Stimulated activated naive CD8-positive, alpha-beta T cell treated with anti-CD3 and anti-CD28 coated beads, Interleukin-15, Interleukin-2, amounts not matched to agents 100 ng/mL and 50 ng/mL, for 24 hours (primary cell): ENCODE measurements around the gene ZCCHC4.

ENCODE experiments used
- H3K27ac Mint-ChIP-seq: one replicate; pipeline ENCODE4 v1.8.0; 2021; ENCODE audit warnings: mild to moderate bottlenecking, mixed read lengths
- H3K27me3 Mint-ChIP-seq: one replicate; pipeline ENCODE4 v1.8.0; 2021; ENCODE audit warnings: mixed read lengths
- H3K36me3 Mint-ChIP-seq: one replicate; pipeline ENCODE4 v1.8.0; 2021; ENCODE audit warnings: low read depth, mixed read lengths
- H3K4me1 Mint-ChIP-seq: one replicate; pipeline ENCODE4 v1.8.0; 2021; ENCODE audit warnings: low read depth, mixed read lengths
- H3K4me3 Mint-ChIP-seq: one replicate; pipeline ENCODE4 v1.8.0; 2021; ENCODE audit warnings: mild to moderate bottlenecking, mixed read lengths
- H3K9me3 Mint-ChIP-seq: one replicate; pipeline ENCODE4 v1.8.0; 2021; ENCODE audit warnings: mixed read lengths

Gene ZCCHC4

DNA sequence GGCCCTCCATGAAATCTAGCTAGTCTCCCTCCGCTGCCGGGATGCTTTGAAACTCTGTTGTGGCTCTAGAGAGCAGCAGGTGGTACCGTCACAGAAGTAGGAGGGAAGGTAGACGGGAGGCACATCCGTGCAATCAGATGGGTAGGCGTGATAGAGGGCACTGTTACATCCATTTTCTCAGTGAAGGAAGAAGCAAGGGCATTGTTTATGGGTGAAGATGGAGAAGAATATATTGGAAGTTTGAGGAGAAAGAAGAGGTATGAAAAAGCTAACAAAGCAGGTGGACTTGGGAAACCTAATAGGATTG lies 65.8 kb downstream of the ZCCHC4 start:
- Mint-ChIP-seq H3K27me3 (no peaks in the 10 kb centered on the region), H3K4me1 (peaks cover 8% of the 10 kb centered on the region), H3K9me3 (no peaks in the 10 kb centered on the region), H3K27ac (no peak overlapping the region), H3K4me3 (no peak overlapping the region), H3K36me3 (peaks cover 26% of the 10 kb centered on the region)

DNA sequence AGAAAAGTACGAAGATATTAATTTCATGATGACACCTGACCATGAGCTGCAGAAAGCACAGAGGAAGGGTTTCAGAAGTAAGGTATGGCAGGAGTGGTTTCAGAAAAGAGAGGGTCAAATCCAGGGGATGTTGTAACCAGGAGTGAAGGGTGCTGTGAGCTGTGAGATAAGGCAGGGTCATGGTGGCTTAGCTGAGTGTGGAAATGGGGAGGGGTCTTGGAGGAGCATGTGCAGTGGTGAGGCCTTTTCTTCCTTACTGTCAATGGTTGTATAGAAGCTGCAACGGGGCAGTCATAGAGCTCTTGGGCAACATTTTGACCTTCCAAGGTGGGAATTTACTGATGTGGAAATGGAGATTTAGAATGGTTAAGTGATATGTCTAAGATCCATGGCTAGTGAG lies 67.0 kb downstream of the ZCCHC4 start:
- Mint-ChIP-seq H3K9me3 (no peaks in the 10 kb centered on the region), H3K4me3 (no peak overlapping the region), H3K27me3 (no peaks in the 10 kb centered on the region), H3K4me1 (peaks cover 8% of the 10 kb centered on the region), H3K36me3 (peaks cover 36% of the 10 kb centered on the region), H3K27ac (no peak overlapping the region)

DNA sequence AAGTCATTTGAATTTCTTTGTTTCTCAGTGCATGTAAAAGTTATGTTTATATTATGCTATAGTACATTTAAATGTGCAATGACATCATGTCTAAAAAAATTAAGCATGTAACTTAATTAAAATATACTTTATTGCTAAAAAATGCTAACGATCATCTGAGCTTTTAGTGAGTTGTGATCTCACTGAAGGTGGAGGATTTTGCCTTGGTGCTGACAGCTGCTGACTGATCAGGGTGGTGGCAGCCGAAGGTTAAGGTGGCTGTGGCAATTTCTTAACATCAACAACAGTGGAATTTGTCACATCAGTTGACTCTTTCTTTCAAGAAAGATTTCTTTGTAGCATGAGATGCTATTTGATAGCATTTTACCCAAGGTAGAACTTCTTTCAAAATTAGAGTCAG lies 71.1 kb downstream of the ZCCHC4 start:
- Mint-ChIP-seq H3K27ac (no peak overlapping the region), H3K4me3 (no peak overlapping the region), H3K9me3 (no peaks in the 10 kb centered on the region), H3K4me1 (no peaks in the 10 kb centered on the region), H3K36me3 (peaks cover 69% of the 10 kb centered on the region), H3K27me3 (no peaks in the 10 kb centered on the region)

GRCh38 chr4:25386926-25387325 lies 74.4 kb downstream of the ZCCHC4 start:
- H3K27ac Mint-ChIP-seq: no peak overlapping the region
- H3K36me3 Mint-ChIP-seq: peaks cover 79% of the 10 kb centered on the region

DNA sequence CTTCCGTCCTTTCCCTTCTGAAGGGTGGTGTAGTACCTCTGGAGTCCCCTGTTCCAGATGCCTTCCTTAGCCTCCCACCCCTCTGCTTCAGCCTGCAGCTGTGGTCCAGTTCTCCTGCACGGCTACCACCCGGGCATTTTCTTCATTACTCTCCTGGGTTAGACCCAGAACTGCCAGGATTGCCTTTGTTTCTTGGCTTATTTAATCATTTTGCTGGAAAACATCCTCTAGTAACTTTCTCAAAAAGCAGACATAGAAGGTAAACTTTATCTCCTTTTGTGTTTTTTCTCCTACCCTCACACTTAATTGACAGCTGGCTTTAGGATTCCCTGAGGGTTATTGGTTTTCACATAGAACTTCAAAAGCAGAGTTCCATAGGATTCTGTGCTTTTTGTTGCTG lies 84.7 kb downstream of the ZCCHC4 start:
- no peaks in the 10 kb centered on the region for H3K27me3 Mint-ChIP-seq
- no peak overlapping the region for H3K4me3 Mint-ChIP-seq
- no peak overlapping the region for H3K27ac Mint-ChIP-seq
- H3K36me3 Mint-ChIP-seq: peaks cover 75% of the 10 kb centered on the region
- no peaks in the 10 kb centered on the region for H3K9me3 Mint-ChIP-seq
- H3K4me1 Mint-ChIP-seq: no peaks in the 10 kb centered on the region

More at GRCh38 chr4:25386926-25387325, 74.4 kb downstream of the ZCCHC4 start:
- H3K4me1 Mint-ChIP-seq: no peaks in the 10 kb centered on the region
- H3K27me3 Mint-ChIP-seq: no peaks in the 10 kb centered on the region
- H3K4me3 Mint-ChIP-seq: no peak overlapping the region
- H3K9me3 Mint-ChIP-seq: no peaks in the 10 kb centered on the region

DNA sequence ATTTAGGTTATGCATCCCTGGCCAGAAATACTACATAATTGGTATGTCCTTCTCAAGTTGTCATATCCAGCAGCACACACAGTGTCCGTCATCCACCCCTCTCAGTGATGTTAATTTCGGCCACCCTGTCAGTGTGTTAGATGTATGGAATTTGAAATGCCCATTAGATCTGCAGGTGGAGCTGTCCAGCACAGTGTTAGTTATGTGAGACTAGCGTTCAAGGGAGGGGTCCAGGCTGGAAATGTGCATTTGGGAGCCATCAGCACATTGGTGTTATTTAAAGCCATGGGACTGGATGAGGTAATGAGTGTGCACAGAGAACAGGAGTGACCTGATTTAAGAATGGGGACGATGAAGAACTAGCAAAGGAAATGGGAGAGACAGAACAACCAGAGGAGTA lies 86.9 kb downstream of the ZCCHC4 start:
- Mint-ChIP-seq H3K27me3 (no peaks in the 10 kb centered on the region), H3K4me1 (no peaks in the 10 kb centered on the region), H3K36me3 (peaks cover 79% of the 10 kb centered on the region), H3K9me3 (no peaks in the 10 kb centered on the region), H3K27ac (no peak overlapping the region), H3K4me3 (no peak overlapping the region)

DNA sequence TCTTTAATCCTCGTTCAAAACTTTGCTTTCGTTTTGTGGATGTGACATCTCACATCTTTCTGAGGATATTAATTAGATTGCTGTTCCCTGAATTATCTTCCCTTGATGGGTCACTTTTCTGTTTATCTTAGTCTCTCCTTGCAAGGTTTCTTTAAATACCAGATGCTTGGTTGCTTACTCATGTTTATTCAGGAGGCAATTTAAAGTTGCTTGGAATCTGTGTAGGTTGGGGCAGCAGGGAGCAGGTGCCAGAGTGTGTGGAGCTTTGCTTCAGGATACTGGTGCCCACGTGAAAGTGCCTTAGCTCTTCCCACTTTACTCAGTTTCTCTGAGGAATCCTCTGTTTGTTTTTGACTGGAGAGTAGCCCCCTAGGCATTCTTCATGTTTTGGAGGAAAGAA lies 88.5 kb downstream of the ZCCHC4 start:
- no peaks in the 10 kb centered on the region for H3K27me3 Mint-ChIP-seq
- H3K36me3 Mint-ChIP-seq: peaks cover 79% of the 10 kb centered on the region
- no peak overlapping the region for H3K27ac Mint-ChIP-seq
- no peaks in the 10 kb centered on the region for H3K9me3 Mint-ChIP-seq
- H3K4me3 Mint-ChIP-seq: no peak overlapping the region
- H3K4me1 Mint-ChIP-seq: no peaks in the 10 kb centered on the region

DNA sequence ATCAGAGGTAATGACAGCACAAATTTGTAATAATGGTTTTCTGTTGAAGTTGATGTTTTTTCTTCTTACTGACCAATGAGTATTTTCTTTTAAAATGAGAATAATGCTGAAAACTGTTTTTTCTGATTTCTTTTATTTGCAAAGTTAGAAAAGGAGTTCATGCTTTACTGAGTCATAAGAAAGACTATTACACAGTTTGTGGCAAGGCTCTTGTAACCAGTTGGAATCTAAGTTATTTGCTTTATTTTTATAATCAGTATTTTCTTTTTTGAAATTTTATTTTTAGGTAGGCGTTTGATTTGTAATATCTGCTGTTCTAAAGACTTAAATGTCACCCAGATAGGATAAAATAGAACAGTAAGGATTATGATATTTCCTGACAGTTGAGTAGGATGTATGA lies 89.9 kb downstream of the ZCCHC4 start:
- no peak overlapping the region for H3K27ac Mint-ChIP-seq
- H3K9me3 Mint-ChIP-seq: no peaks in the 10 kb centered on the region
- no peak overlapping the region for H3K4me3 Mint-ChIP-seq
- H3K4me1 Mint-ChIP-seq: no peaks in the 10 kb centered on the region
- H3K27me3 Mint-ChIP-seq: no peaks in the 10 kb centered on the region
- H3K36me3 Mint-ChIP-seq: peaks cover 73% of the 10 kb centered on the region

DNA sequence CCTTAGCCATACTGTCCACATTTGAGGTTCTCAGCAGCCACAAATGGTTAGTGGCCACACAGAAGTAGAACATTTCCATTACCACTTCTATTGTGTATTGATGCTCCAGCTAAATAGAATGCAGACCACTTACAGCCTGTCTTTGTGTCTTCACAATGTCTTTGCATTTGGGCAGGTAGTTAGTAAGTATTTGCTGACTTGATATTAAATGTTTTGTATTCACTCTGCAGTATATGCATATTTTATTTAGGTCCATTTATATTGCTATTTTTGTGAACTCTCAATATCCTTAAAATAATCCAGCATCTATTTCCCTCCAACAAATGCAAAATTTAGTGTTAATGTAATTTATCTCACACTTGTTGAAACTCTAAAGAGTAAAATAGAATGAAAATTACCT lies 91.1 kb downstream of the ZCCHC4 start:
- Mint-ChIP-seq H3K27me3 (no peaks in the 10 kb centered on the region), H3K27ac (no peak overlapping the region), H3K36me3 (peaks cover 72% of the 10 kb centered on the region), H3K4me3 (no peak overlapping the region), H3K9me3 (no peaks in the 10 kb centered on the region), H3K4me1 (no peaks in the 10 kb centered on the region)

DNA sequence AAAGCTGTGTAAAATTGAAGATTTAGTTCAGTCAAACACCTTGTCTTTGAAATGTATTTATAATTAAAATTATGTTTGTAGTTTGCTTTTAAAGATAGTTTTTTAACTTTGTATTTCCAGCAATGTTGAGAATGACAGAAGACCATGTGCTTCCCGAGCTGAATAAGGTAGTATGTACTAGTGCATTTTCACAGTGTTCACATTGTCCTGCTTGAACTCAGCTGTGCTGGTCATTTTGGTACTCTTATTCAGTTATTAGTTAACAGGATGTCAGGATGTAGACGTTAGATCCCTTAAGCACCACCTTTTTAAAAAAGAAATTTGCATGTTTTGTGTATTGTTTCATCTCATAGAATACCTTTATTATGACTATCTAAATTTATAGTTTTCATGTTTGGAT lies 92.9 kb downstream of the ZCCHC4 start:
- no peaks in the 10 kb centered on the region for H3K27me3 Mint-ChIP-seq
- H3K9me3 Mint-ChIP-seq: no peaks in the 10 kb centered on the region
- no peak overlapping the region for H3K27ac Mint-ChIP-seq
- H3K4me1 Mint-ChIP-seq: no peaks in the 10 kb centered on the region
- H3K4me3 Mint-ChIP-seq: no peak overlapping the region
- H3K36me3 Mint-ChIP-seq: peaks cover 74% of the 10 kb centered on the region

- Mint-ChIP-seq H3K27me3 (no peaks in the 10 kb centered on the region), H3K9me3 (no peaks in the 10 kb centered on the region), H3K4me1 (no peaks in the 10 kb centered on the region), H3K4me3 (no peak overlapping the region), H3K27ac (no peak overlapping the region), H3K36me3 (peaks cover 78% of the 10 kb centered on the region)
Measured at GRCh38 chr4:25406081-25406692, 93.6 kb downstream of the ZCCHC4 start.

- H3K36me3 Mint-ChIP-seq: peaks cover 80% of the 10 kb centered on the region
- H3K27ac Mint-ChIP-seq: no peak overlapping the region
- H3K9me3 Mint-ChIP-seq: no peaks in the 10 kb centered on the region
- no peak overlapping the region for H3K4me3 Mint-ChIP-seq
- no peaks in the 10 kb centered on the region for H3K4me1 Mint-ChIP-seq
- no peaks in the 10 kb centered on the region for H3K27me3 Mint-ChIP-seq
Measured at GRCh38 chr4:25410820-25411529, 98.4 kb downstream of the ZCCHC4 start.

DNA sequence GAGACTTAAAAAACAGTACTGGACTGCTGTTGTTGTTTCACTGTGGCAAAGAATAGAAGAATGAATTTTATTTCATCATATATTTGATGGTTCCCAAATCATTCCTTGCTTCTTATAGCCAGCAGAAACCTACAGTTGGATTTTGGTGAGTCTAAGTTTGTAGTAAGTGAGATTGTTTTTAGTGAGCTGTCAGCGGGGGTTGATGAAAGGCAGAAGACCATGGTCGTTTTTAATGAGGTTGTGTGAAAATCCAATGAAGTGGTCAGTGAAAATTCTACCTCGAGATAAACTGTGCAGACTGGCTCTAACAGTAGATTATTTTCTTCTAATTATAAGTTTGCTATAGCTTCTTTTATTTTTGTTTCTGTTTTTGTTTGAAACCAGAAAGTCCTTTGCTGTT lies 100.7 kb downstream of the ZCCHC4 start:
- H3K4me3 Mint-ChIP-seq: no peak overlapping the region
- H3K27ac Mint-ChIP-seq: no peak overlapping the region
- H3K9me3 Mint-ChIP-seq: no peaks in the 10 kb centered on the region
- H3K27me3 Mint-ChIP-seq: no peaks in the 10 kb centered on the region
- no peaks in the 10 kb centered on the region for H3K4me1 Mint-ChIP-seq
- peaks cover 85% of the 10 kb centered on the region for H3K36me3 Mint-ChIP-seq

DNA sequence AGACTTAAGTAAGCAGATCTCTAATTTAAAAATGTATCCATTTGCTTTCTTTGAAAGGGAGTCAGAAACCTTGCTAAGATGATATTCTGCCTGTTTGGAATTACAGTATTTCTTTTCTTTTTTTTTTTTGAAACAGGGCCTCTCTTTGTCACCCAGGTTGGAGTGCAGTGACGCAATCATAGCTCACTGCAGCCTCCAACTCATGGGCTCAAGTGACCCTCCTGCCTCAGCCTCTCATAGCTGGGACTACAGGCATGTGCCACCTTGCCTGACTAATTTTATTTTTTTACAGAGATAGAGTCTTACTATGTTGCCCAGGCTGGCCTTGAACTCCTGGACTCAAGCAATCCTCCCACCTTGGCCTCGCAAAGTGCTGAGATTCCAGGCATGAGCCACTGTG lies 104.4 kb downstream of the ZCCHC4 start:
- no peaks in the 10 kb centered on the region for H3K27me3 Mint-ChIP-seq

More for the DNA sequence above, 104.4 kb downstream of the ZCCHC4 start:
- H3K4me1 Mint-ChIP-seq: peaks cover 1% of the 10 kb centered on the region
- peaks cover 64% of the 10 kb centered on the region for H3K36me3 Mint-ChIP-seq
- no peak overlapping the region for H3K4me3 Mint-ChIP-seq
- H3K27ac Mint-ChIP-seq: no peak overlapping the region
- no peaks in the 10 kb centered on the region for H3K9me3 Mint-ChIP-seq
